ENCODE measurements around the gene CENPO.

The CENPO gene

DNA sequence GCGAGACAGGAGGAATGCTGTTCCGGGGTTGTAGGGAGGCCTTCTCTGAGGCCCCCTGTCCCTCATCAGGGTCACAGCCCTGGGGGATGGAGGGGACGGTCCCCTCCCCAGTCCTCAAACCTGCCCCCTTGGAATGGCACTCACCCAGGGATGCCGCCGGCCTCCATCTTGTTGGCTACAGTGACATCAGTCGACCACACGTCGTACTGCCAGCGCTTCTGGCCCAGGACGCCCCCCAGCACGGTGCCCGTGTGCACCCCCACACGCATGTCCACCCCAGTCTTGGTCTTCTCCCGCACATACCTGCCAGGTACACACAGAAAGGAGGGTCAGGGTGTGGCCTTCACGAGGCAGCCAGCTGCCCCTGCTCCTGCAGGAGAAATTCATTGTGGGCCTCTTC lies 46.5 kb downstream of the CENPO start:
- no peak for DNase-seq

DNA sequence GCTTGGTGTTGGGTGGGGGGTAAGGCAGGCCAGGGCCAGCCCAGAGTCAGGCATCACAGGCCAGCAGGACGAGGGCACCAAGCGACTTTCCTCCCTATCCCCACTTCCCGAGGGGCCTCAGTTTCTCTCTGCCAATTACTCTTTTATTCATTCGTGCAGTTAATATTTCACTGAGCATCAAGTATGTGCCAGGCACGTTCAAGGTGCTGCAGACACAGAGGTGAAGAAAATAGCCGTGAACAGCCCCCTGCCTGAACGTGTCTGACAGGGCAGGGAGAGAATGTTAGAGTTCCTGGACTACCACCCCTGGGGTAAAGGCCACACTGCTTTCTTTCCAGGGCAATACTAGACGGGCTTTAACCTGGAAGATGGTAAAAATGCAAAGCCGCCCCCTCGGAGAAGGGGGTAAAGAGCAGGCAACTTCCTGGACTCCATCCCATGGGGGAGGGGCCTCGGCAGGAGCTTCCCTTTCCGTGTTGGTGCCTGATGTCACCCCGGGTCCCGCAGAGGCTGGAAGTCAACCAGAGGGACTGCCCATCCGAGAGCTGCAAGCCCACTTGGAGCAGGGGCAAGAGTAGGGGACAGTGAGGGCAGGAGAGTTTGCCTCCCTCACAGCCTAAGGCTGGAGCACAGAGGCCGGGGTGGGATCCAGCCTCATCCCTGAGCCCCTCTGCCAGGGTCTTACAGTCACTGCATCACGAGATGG lies 47.1 kb downstream of the CENPO start:
- DNase-seq = no peak

DNA sequence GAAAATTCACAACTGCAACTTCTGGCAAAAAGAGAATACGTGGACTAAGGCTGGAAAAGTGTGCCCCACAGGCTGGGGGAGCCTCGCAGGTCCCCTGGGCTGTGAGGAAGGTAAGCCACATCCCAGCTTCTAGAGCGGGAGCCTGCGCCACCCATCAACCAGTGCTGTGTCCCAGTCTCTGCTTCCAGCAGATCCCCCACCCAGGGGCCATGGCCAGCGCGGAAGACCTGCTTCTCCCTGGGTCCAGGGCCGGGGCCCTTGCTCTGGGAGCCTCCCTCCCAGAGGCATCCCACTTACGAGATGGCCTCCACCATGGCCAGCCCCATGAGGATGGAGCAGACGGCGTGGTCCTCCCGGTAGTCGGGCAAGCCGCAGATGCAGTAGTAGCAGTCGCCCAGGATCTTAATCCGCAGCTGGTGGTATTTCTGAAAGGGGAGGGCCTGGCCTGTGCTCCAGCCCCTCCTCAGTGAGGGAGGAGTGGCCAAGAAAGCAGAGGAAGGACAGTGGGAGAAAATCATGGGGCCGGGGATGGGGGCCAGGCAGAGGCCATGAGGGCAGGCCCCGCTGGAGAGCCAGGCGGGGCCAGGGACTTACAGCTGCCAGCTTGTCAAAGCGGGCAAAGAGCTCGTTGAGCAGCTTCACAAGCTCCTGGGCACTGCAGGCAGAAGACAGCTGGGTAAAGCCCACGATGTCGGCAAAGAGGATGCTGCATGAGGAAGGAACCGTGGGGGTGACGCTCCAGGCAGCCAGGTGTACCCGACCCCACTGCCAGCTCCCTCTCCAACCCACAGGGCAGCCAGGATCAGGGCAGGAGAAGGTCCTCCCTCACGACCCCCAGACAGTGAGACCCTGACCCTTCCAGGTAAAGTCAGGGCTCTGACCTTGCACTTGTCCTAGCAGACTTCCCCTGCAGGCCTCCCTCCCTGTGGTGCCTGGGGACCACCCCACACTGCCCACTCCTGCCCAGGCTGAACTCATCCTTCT lies 48.0 kb downstream of the CENPO start:
- DNase-seq = no peak

DNA sequence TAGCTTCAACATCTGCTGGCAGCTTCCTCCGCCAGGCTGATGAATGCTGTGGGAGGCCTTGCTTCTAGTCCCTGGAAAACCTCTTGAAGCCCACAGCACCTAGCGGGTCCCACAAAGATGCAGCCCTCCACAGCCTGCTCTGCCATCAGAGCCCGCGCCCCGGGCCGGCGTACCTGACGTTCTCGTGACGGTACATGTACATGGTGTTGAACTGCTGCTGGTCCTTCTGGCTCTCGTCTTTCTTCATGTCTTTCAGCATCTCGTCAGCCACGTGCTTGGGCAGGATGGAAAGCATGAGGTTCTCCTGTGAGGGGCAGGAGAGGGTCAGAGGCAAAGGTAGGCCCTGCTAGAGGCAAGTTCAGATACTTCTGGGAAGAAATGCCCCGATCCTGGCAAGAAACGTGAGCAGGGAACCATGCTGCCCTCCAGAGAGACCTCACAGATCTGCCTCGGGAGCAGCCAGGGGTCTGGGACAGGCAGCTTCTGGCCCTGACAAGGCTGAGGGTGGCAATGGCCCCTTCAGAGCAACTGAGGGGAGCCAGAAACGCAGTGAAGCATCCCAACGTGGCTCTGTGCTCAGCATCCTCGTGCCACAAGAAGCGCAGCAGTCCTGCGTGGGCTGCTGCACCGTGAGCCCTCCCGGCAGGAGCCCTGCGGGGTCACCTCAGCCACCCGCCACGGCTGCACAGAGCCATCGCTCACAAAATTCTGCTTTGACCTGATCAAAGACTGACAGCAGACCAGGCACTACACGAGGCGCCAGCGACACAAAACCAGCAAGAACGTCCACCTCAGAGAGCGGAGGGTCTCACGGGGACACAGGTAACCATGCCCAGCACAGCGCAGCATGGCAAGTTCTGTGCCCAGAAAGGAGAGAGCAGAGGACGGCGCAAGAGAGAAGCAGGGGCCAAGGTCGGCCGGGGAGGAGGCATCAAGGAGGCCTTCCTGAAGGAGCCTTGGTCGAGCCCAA lies 49.1 kb downstream of the CENPO start:
- no peak for DNase-seq

DNA sequence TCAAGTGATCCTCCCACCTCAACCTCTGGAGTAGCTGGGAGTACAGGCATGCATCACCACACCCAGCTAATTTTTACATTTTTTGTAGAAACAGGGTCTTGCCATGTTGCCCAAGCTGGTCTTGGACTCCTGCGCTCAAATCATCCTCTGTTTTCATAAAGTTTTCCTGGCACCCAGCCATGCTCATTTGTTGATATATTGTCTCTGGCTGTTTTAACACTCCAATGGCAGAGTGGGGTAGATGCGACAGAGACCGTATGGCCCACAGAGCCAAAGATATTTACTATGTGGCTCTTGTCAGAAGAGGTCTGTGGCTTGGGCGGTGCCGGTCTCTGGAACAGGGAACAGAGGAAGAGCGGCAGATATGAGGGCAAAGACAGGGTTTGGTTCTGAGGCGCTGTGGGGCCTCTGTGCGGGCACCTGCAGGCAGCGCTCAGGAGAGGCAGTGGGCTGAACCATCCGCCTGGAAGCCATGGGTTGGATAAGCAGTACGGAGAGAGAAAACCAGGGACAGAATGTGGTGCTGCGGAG lies 50.2 kb downstream of the CENPO start:
- DNase-seq = no peak

DNA sequence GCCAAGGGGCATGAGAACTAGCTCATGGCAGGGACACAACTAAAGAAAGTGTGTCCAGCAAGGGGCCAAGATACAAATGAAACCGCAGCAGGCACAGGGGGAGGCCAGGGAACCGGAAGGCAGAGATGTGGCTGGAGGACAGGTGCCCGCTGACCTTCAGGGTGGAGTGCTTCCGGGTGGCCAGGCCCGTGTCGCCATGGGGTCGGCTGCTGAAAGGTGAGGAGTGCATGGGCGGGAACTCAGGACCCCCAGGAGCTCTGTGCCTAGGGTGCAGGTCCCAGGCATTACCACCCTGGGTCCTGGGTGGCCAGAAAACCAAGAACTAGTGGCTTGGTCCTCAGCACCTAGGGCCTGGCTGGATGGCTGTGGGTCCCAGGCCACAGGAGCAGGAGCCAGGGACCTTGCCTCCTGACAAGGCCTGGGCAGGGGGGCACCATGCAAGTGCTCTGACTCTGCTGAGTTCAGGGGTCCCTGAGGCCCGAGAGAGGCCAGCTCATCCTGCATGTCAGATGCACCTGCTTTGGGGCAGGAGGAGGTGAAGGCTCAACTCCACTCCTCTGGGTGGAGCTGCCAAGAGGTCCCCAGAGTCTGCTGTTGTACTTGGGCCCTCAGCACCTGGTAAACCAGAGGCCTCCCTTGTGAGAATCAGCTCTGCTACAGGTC lies 50.9 kb downstream of the CENPO start:
- no peak for DNase-seq

DNA sequence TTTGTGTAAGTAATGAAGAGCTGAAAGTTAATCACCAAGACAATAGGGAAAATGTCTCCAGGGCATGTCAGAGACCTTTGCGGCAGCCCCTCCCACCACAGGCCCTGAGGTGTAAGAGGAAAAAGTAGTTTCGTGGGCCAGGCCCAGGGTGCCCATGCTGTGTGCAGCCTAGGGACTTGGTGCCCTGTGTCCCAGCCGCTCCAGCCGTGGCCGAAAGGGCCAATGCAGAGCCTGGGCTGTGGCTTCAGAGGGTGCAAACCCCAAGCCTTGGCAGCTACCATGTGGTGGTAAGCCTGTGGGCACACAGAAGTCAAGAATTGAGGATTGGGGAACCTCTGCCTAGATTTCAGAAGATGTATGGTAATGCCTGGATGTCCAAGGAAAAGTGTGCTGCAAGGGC lies 52.5 kb downstream of the CENPO start:
- no peak for DNase-seq

DNA sequence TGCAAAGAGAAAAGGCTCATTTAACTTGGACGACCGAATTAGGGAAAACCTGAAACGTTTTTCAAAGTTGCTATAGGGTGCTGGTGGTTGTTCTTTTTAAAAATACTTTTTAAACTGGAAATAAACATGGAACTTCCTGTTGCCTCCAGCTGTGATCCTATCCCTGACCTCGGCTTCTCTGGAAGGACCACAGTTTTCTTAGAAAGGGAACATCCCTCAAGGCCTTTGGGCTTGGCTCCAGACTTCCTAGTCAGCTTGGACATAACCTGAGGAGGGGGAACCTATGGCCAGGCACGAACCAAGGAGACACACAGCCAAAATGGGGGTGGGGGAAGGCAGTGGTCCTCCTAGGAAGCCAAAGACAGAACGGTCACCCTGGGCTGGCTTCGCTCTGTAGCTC lies 57.7 kb downstream of the CENPO start:
- DNase-seq = no peak

DNA sequence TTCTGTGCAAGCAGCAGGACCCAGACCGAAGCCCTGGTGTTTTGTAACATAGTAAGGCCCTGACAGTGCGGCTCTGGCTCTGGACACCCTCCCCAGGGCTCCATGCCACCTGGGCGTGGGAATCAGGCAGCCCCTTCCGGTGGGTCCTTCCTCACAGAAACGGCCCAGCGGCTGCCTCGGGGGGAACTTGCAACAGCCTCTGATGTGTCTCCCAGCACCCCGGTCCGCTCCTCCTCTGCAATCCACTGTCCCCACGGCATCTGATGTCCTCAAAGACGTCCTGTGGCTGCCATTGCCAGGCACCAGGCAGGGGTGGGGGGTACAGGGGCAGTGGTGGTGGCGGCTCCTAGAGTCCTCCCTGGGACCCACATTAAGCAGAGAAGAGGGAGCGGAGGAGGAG lies 58.8 kb downstream of the CENPO start:
- DNase-seq = no peak

DNA sequence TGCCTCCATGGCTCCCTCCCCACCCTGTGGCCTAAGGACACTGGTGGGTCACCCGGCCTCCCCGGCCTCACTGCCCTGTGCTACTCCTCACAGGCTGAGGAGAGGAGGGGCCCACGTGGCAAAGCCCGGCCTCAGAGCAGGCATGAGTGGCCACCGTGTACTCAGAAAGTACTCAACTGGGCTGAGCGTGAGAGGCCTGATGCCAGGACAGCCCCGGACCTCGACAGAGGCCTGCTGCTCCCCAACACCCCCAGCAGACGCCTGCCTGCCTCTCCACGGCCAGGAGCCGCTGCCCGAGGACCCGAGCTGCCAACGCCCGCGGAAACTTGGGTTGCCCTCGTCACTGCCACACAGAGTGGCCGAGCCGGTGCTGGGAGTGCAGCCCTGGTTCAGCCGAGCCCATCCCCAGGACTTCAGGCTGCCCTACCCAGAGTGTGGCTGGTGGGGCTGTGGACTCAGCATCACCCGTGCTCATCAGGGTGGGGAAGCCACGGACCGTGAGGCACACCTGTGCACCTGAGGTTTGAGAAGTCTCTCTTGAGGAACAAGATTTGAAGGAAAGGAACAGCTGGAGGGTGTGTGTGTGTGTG lies 59.3 kb downstream of the CENPO start:
- DNase-seq = no peak

DNA sequence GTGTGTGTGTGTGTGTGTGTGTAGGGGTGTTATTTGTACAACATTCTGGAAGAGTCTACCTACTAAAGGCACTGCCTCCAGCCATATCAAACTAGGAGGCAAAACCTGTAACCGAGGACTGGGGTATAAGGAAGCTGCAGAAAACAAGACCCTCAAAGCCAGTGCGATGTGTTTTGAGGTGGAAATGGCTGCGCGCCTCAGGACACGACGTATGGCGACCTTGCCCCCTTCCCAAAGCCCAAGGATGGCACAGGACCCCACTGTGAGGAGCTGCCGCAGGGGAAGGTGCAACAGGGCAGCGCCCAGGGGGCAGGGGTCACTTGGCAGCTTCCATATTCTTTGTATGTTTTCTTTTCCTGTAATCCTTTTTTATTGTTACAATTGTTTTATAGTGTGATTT lies 59.8 kb downstream of the CENPO start:
- no peak for DNase-seq

DNA sequence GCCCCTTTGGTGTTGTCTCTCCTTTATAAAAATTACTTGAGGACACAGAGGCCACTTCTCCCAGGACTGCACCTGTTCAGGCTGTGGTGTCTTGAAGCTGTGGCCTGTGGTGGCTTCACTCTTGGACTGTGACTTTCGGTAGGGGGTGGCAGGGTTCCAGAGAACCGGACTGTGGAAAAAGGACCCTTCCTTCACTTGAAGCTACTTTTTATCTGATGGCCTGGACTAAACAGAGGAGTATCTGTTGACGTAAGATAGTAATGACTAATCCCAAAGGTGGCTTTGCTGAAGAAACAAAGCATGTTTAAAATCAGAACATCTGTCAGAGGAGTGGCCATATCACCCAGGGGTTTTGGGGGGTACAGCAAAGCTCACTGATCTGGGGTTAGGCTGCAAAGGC lies 60.8 kb downstream of the CENPO start:
- DNase-seq = no peak

DNA sequence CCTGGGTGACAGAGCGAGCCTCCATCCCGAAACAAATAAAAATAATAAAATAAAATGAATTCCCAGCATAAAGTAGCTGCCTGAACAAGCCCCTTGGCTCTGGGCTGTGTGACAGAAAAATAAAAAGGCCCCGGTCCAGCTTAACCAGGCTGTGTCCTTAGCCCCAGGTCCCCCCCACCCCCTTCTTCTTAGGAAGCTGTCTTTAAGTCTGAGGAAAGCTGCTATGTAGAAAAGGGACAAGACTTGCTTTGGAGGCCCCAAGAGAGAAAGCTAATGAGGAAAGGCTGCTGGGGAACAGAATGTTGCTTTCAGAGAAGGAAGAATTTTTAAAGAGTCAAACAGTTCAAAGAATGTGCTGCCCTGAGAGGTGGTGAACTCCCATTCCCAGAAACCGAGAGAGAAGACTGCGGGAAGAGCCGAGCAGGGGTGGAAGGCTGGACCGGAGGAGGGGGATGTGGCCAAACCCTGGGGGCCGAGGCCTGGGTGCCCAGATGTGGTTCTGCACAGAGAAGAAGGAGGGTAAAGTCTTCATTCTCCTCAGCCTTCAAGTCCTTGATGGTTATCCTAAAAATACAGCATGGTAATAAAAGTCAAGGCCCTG lies 61.9 kb downstream of the CENPO start:
- no peak for DNase-seq

DNA sequence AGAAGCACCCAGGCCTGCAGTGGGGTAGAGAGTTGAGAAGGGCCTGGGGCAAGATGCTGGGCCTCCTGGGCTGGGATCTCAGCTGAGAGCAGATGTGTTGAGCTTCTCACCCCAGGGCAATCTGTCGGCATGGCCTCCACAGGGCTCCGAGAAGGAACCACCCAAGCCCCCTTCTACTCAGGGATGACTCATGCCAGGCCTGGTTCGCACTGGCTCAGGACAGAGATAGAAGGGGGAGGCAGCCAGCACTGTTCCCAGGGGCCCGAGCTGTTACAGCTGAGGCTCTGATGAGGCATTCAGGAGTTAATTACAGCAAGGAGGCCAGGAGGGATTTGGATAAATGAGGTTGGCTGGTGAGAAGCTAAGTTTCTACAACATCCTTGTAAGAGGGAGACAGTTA lies 62.5 kb downstream of the CENPO start:
- no peak for DNase-seq

DNA sequence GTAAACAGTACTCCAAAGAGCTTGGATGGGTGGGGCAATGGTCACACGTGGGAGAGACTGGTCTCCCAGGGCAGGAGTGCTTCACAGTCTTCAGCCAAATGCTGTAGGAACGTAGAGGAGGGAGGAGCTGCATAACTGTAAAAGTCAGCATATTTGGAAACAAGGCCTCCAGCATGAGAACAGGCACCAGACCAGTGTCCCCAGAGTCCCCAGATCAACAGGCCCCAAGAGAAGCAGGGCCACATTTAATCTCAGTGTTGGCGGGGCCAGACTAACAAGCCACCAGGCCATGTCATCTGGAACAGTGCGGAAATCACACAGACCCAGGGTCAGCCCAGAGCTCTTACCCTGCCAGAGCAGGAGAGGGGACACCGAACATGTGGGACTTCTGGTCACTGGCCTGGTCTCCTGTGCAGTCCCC lies 63.6 kb downstream of the CENPO start:
- DNase-seq = no peak

DNA sequence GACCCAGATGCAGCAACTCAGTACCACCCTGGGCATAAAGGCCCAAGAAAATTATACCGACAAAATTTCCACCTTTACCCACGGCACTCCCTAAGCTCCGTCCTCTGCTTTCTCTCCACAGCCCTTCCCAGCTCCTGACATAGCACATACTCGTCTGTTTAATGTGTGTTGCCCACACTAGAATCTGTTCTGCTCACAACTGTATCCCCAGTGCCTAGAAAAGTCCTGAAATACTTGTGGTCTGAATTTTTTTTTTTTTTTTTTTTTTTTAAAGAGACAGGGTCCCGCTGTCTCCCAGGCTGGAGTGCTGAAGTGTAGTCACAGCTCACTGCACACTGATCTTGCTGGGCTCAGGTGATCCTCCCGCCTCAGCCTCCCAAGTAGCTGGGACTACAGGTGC lies 64.5 kb downstream of the CENPO start:
- no peak for DNase-seq

DNA sequence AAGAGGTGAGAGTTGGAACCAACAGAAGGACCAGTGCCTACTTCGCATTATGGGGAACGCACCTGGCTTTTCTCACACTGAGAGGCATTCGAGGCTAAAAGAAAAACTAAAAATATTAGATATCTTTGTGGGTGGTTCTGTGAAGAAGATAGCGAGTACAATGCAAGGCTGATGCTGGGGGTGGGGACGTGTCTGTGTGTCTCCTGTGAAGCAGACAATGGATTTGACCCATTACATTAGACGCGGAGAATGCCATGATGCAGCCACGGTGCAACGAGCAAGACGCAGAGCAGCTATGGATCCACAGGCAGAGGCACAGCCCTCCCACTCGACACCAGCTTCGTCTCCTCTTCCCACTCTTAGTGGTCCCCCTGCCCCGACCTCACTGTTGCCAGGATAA lies 65.8 kb downstream of the CENPO start:
- DNase-seq = no peak

DNA sequence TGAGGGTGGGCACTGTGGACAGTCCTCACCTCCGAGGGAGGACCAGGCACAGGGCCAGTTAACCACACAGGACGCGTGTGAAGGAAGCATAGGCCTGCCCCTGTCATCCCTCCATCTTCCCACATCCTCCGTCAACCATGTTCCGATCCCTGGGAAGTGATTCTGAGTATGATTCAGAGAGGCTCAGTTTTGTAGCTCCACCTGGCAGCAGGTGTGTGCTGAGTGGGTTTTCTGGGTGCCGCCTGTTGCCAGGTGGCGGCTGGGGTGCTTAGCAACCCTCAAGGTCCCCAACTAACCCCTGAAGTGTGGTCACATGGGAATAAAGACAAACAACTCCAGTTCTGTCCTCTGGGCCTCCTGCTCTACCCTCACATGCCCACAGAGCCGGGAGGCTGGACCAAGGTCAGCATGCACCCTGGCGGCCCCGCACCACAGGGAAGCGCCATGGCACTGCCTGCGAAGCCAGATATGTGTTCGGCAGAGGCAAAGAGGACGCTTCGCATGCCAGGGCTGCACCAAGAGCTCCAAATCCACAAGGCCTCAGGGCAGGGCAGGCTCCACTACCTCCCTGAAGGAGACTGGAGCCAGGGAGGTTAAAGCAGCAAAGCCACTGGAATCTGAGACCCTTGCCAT lies 66.9 kb downstream of the CENPO start:
- DNase-seq = no peak

DNA sequence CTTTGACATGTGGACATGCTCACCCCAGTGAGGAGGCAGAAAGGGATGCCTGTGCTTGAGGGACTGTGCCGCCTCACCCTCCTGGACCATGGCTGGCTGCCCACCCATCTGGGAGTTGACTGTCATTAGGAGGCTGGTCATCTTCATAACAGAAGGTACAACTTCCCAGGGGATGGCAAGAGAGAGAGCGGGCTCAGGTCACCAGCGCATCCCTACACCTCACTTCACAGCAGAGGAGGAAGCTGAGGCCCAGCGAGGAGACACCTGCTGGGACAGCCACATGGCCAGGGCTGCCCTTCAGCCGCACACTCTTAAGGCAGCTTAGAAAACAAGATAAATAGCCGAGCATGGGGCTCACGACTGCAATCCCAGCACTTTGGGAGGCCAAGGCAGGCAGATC lies 67.4 kb downstream of the CENPO start:
- no peak for DNase-seq

DNA sequence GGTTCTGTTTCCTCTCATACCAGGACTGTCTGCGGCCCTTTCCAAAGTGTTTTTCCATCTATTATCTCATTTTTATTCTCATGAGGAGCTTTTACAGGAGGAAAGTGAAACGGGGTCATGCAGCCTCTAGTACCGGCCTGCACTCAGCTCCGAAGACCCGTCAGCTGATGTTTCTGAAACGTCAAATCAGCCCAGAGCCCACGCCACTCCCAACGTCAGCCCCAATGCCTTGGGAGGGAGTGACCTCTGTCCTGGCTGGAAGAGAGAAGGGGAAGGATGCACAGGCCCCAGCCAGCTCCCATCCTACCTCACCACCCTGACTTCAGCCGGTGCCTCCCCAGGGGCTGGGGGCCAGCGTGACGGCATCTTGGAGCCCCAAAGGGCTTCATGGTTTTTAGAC lies 68.3 kb downstream of the CENPO start:
- DNase-seq = no peak

DNA sequence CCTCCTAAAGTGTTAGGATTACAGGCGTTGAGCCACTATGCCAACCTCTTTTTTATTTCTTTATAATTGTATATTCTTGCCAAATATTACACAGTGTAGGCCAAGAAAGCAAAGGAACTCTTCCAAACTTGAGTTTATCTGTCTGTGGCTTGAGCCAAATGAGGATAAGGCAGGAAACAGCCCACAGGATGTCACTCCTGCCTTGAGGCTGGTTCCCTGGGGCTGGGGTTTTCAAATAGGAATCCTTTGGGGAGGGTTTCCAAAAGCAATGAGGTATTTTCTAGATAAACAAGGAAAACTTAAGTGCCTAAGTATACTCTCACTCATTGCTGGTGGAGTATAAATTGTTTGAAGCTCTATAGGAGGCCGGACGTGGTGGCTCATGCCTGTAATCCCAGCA lies 70.4 kb downstream of the CENPO start:
- DNase-seq = no peak
